Tongue (tissue), 2 donors: ENCODE measurements around the gene LRCH4. TPM values are rescaled to one million over a fixed set of nuclear protein-coding genes. Genes with fewer than 3 reads are reported as not detected.
A peak's percentile ranks its signal among the peaks of the same experiment; 100 is the strongest.

Source experiments
- DNase-seq: peaks from one replicate; pipeline ENCODE4 v3.0.0-alpha.2; 2015
- total RNA-seq: library from RNA; depleted of rRNA; stranded (reverse); fragments of >200 nt; gene quantifications from one replicate; pipeline ENCODE4 v1.2.3, GENCODE V29; 2014

Gene LRCH4
- total RNA-seq, 1 donor from 2014 or later, result 30.1 TPM

DNA sequence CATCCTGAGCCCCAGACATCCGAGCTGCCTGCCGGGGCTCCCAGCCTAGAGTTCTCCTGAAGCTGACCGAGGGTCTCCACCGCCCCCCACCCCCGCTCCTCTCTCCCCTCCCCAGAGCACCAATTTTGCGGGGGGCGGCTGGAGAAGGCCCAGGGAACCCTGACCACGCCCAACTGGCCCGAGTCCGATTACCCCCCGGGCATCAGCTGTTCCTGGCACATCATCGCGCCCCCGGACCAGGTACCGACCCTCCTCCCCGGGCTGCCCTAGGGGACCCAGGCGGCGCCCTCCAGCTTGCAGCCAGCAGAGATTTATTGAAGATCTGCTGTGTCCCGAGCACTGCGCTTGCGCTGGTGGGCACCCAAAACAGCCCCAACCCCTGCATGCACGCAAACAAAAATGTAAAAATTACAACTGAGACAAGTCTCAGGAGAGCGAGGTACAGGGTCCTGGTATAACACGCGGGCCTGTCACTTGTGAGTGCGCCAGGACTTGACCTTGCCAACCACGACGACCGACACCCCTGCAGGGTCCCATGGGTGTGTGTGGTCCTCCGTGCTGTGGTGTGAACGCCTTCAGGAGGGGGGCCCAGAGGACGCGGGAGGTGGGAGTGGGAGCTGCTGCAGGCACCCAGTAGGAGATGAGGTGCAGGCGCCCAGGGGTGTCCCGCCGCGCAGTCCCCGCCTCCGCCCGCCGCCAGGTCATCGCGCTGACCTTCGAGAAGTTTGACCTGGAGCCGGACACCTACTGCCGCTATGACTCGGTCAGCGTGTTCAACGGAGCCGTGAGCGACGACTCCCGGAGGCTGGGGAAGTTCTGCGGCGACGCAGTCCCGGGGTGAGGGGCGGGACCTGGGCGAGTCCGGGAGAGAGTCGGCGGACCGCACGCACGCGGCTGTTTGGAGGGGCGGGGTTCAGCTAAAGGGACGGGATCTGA is 19.3 kb upstream of the LRCH4 start:
- DNase-seq, result peak; percentile 28

- peak; percentile 79 for DNase-seq
Observed at GRCh38 chr7:100604028-100604975, 18.4 kb upstream of the LRCH4 start.

- peak; percentile 30 for DNase-seq
Observed at GRCh38 chr7:100603726-100604027, 17.7 kb upstream of the LRCH4 start.

GRCh38 chr7:100602889-100603725 is 17.2 kb upstream of the LRCH4 start:
- DNase-seq, result peak; percentile 85

DNA sequence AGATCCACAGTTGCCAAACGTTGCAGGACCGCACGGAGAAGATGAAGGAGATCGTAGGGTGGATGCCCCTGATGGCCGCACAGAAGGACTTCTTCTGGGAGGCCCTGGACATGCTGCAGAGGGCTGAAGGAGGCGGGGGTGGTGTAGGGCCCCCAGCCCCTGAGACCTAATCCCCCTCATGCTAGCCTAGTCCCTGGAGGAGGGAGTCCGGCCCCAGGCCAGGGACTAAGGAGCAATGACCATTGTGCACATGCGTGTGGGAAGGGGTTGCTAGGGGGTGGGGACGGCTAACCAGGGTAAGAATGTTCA is 14.8 kb upstream of the LRCH4 start:
- no peak for DNase-seq

DNA sequence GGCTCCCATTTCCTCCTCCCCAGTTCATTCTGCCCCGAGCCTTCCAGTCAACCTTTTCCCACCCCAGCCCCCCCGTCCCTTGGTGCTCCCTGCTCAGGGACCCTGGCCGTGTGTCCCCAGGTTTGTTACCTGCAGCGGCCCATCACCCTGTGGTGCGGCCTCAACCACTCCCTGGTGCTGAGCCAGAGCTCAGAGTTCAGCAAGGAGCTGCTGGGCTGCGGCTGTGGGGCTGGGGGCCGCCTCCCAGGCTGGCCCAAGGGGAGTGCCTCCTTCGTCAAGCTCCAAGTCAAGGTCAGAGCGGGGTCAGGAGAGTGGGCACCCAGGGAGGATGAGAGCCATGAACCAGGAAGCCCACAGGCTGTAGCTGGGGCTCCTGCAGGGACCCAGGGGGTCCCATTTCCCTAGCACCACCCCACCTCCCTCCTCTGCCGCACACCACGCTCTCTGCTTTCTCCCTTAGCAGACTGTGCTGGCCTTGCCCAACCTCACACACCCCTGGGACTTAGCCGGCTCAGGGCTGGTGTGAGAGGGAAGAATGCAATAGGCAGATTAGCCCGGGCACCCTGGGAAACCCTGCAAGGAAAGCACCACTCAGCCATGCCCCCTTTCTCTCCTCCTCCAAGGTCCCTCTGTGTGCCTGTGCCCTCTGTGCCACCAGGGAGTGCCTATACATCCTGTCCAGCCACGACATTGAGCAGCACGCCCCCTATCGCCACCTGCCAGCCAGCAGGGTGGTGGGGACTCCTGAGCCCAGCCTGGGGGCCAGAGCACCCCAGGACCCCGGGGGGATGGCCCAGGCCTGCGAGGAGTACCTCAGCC is 14.2 kb upstream of the LRCH4 start:
- DNase-seq, result no peak

DNA sequence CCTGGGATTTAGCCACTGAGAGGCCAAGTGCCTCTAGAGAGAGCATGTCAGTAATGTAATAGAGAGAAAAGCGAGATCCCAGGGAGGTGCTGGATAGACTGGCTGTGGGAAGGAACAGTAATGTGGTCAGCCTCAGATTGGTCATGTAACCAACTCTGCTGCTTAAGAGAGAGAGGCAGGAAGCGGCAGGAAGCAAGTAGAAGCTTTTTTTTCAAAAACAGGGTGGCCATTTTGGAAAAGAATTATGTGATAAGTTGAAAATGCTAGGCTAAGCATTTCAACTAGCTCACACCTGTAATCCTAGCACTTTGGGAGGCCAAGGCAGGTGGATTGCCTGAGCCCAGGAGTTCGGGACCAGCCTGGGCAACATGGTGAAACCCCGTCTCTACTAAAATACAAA is 12.5 kb upstream of the LRCH4 start:
- DNase-seq, result no peak

DNA sequence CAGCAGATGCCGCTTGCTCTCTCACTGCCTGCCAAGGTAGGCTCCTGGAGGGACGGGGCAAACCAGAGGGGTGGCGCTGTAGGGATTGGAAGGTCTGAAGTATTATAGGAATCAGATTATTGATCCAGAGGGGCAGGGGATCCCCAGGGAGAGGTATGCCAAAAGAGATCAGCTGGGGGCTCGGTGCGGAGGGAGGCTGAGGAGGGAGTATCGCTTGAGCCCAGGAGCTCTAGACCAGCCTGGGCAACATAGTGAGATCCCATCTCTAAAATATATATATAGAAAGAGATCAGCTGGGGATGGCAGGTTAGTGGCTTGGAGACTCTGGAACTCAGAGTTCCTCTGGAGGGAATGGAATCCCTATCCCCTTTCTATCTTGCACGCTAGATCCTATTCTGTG is 9.3 kb upstream of the LRCH4 start:
- DNase-seq, result no peak

DNA sequence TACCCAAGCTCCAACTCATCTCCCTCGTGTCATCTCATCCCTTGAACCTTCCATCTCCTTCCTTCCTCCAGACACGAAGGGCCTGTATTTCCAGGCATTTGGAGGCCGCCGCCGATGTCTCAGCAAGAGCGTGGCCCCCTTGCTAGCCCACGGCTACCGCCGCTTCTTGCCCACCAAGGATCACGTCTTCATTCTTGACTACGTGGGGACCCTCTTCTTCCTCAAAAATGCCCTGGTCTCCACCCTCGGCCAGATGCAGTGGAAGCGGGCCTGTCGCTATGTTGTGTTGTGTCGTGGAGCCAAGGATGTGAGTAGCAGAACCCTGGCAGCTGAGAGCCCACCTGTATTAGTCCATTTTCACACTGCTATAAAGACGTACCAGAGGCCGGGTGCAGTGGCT is 5.7 kb upstream of the LRCH4 start:
- no peak for DNase-seq

- peak; percentile 60 for DNase-seq
Observed at GRCh38 chr7:100590077-100590737, 4.3 kb upstream of the LRCH4 start.

DNA sequence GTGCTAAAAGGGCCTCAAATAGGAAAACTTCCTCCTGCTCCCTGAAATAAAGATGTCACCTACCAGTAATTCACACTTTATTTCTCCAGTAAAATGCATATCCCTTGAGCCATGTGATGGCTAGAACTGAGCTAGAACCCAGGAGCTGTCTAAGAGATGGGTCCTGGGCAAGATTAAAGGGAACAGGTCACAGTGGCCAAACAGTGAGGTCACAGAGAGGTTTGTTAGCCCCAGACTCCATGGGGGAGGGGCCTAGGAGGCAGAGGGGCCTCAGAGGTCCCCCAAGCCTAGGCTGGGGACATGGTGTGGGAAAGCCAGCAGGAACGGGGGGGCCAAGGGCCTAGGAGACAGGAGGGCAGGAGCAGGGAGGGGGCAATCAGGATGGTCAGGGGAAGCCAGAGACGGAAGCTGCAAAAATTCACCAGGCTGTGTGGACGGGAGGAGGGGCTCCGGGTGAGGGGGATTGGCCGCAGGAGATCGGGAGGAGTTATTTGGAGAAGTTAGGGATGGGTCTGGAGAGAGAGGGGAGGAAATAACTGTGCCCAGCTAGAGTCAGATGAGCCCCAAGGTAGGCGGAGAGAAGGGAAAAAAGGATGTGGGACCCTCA is 3.5 kb upstream of the LRCH4 start:
- DNase-seq, result no peak

GRCh38 chr7:100588438-100588837 is 2.5 kb upstream of the LRCH4 start:
- no peak for DNase-seq

GRCh38 chr7:100586266-100587025 is 517 bp upstream of the LRCH4 start, which contains the start of gene FBXO24:
TSS of gene FBXO24 (plus strand) at chr7:100586328. CDS start at chr7:100586626, 298 bp downstream.
- peak; percentile 100 for DNase-seq

DNA sequence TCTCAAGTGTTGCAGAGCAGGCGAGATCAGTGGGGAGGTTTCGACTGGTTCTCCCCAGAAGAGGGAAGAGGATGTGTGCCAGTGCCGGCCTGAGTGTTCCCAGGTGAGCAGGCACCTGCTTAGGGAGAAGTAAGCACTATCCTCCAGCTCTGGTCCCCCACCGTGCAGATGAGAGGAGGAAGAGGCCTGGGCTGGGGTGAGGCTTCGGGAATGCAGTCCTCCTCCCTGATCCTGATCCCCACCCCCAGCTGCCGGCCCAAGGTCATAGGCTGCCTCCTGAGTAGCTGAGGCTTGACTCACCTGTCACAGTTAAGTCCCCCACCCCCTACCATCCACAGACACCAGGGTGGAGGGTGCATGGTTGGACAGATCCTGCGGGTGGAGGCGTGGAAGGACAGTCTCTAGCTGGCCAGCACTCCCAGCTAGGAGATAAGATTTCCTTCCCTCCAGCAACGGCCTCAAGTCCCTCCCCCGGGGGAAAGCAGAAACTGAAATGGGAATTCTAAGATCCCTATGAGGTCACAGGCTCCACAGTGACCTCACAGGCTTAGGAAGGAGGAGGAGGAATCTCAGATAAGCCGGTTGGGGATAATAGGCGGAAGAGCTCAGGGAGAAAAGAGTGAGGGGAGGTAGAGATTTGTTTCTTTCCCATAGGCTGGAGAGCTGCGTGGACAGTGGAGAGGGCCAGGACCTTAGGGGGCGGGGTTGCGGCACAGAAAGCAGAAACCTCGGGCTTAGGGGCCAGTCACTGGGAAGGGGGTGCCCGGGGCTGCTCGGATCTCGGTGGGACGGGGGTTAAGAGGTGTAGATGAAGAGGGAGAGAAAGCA is 1.0 kb downstream of the LRCH4 start:
- DNase-seq, result peak; percentile 64

DNA sequence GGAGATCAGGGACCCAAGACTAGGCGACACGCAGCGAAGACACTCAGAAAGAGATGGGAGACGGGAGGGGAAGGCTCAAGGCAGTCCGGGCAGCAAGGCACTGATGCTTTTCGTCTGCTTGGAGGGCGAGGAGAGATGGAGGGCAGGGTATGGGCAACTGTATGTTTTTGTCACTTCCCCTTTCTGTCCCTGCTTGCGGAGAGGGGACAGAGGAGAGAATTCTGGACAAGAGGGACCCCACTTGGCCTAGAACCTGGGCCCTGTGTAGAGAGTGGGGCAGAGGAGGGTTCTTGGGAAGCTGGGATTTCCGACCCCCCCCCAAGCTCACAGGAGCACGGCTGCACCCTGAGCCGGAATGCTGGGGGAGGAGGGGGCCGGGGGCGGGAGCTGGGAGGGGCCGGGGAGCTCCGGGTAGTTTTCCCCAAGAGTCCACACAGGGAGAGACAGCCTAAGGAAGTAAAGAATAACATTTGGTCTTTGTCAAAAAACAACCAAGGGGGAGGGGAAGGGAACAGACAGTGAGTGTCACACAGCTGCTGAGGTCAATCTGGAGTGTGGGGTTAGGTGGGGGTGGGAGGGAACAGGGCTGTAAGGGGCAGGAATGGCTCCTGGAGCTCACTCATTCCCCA is 1.8 kb downstream of the LRCH4 start:
- peak; percentile 77 for DNase-seq

DNA sequence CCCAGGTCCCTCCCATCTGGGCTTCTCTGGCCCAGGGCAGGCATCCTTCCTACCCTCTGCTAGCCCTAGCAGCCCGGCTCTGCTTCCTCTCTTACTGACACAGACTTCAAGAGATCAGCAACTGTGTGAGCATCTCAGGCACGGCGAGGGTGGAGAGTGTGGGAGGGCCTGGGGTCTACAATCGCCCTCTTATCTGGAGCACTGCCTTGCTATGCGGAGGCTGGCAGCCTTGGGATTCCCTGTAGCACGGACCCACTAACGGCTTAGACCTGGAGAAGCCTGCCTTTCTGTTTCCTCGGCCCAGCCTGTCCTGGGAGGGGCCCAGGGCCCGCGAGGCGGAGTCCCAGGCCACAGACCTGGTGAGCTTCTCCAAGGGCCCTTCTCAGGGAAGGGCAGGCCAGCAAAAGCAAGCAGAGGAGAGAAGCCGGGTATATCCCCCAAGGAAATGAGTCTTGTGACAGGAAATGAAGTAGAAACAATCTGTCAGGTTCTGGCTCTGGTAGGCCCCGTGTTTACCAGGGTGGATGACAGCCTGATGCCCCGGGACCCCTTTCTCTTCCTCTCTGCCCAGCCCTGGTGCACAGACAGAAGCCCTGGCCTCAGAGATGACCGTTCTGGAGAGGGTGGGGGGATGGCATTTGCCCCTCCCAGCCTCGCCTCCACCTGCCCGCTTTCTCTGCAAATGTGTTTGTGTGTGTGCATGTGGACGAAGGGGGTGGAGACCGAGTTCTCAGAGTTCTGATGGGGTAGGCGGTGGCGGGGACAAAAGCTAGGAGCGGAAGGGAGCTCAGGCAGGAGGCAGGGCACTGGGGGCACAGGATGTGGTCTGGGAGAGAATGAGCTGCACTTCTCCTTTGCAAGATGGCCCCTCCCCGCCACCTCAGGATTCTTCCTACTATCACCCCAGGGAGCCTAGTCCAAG is 2.5 kb downstream of the LRCH4 start:
- DNase-seq, result peak; percentile 28

DNA sequence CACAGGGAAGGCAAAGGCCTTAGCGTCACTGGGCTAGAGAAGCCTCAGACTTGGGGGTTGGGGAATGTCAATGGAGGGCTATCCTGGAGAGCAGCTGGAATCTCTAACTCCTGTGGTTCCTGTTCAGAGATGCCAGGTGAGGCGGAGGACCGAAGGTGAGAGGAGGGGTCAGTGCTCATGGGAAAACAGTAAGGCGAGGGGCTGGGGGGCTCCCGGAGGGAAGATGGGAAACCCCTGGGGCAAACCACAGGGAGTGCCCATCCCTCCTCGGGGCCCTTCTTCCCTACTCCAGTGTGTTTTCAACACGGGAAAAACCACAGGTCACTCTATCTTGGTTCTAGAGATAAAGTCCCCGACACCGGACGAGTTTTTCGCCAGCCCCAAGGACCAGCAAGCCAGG is 3.3 kb downstream of the LRCH4 start:
- DNase-seq, result no peak
